AG08395 (cell line): Measurements from ENCODE around the gene RBM38.

ENCODE experiments used
- DNase-seq: peaks from one replicate; pipeline ENCODE4 v3.0.0; 2012; ENCODE audit warnings: mixed read lengths, low spot score

Gene RBM38

GRCh38 chr20:57404006-57404405, 12.8 kb downstream of the RBM38 start:
- no peak for DNase-seq

DNA sequence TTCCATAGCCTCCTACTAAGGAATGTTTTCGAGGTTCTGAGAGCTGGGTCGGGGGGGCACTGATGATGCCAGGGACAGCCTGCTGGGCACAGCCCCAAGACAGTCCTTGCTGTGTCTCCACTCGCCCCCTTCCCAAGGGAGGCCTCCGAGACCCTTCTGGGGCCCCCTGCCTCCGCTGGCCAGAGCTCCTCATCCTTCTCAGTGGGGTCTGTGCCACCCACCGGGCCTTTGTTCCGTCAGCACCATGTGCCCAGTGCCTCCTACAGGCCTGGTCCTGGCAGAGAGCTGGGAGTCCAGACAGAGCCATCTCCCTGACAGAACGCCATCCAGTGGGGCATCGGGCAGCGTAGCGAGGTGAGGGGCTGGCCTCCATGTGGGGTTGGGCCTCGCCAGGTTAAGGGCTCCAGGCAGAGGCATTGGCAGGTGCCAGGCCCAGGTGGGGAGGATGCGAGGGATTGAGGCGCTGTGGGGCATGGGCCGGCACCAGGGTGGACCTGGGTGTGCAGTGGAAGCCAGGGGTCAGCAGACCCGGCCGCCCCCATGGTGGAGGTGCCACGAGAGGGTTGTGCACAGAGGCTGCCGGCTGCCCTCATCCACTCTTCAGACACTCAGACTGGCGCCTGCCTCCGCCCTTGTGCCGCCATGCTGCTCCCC, 13.3 kb downstream of the RBM38 start:
- DNase-seq: no peak

DNA sequence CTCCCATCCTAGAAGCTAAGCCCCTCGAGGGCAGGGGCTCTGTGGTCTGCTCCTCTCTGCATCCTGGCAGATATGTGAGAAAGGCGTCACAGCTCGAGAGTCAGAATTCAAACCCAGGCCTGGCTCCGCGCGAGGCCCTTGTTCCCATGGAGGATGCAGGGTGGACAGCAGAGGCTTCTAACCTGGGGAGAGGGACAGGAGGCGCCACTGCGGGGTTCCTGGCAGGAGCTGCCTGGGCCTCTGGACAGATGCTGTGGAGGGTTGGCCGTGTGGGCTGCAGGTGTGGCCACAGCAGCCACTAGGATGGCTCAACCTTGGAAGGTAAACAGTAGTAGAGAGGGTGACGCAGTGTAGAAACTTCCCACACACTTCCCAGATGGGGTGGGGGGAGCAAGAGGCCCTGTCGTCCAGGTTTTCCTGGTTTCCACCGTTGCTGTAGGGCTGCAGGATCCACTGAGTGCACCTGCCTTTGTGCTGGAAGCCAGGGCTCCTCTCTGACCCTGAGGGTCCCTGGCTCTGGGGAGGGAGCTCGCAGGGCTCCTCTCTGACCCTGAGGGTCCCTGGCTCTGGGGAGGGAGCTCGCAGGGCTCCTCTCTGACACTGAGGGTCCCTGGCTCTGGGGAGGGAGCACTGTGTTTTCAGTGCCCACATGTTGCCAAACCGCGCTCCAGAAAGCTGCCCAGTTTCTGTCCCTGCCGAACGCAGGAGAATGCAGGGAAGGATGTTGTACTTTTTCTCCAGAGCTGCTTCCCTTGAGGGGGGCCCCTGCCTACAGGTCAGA, 14.2 kb downstream of the RBM38 start:
- no peak for DNase-seq

DNA sequence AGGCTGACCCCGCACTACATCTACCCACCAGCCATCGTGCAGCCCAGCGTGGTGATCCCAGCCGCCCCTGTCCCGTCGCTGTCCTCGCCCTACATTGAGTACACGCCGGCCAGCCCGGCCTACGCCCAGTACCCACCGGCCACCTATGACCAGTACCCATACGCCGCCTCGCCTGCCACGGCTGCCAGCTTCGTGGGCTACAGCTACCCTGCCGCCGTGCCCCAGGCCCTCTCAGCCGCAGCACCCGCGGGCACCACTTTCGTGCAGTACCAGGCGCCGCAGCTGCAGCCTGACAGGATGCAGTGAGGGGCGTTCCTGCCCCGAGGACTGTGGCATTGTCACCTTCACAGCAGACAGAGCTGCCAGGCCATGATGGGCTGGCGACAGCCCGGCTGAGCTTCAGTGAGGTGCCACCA, 16.4 kb downstream of the RBM38 start:
- DNase-seq: no peak

GRCh38 chr20:57408131-57408530, 16.9 kb downstream of the RBM38 start:
- no peak for DNase-seq

GRCh38 chr20:57408536-57409233, 17.5 kb downstream of the RBM38 start:
- no peak for DNase-seq

- DNase-seq: no peak
These were observed 18.1 kb downstream of the RBM38 start for GRCh38 chr20:57409316-57409671.

DNA sequence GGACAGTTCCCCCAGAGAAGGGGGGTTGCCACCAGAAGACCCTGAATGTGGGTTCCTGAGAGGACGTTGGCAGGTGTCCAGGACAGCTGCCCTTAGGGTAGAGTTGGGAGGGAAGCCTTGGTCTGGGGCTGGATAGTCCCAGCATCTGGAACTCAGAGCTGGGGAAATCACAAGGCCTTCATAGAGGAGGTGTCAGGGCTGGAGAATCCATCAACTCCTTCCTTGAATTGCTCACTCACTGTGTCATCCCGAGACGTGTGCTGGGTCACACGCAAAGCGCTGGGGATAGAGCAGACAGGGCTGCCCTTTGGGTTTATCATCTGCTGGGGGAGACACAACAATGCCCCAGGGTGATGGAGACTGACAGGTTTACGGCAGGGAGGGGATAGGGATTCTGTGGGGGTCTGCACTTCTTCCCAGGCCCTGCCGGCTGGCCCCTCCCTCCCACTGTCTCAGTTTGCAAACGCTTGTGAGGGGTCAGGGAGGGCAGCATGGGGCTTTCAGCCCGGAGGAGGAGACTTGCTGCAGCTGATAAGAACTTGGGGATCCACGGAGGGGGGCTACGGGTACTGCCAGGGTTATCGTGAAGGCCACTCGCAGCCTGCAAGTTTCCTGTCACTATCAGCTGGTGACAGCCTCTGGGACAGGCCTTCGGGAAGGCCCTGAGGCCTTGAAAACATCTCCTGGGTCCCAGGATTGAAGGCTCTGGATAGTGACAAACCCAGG, 18.6 kb downstream of the RBM38 start:
- no peak for DNase-seq

- DNase-seq: no peak
These were observed 19.3 kb downstream of the RBM38 start for GRCh38 chr20:57410398-57410920.

GRCh38 chr20:57410924-57411323, 19.7 kb downstream of the RBM38 start:
- DNase-seq: no peak

DNA sequence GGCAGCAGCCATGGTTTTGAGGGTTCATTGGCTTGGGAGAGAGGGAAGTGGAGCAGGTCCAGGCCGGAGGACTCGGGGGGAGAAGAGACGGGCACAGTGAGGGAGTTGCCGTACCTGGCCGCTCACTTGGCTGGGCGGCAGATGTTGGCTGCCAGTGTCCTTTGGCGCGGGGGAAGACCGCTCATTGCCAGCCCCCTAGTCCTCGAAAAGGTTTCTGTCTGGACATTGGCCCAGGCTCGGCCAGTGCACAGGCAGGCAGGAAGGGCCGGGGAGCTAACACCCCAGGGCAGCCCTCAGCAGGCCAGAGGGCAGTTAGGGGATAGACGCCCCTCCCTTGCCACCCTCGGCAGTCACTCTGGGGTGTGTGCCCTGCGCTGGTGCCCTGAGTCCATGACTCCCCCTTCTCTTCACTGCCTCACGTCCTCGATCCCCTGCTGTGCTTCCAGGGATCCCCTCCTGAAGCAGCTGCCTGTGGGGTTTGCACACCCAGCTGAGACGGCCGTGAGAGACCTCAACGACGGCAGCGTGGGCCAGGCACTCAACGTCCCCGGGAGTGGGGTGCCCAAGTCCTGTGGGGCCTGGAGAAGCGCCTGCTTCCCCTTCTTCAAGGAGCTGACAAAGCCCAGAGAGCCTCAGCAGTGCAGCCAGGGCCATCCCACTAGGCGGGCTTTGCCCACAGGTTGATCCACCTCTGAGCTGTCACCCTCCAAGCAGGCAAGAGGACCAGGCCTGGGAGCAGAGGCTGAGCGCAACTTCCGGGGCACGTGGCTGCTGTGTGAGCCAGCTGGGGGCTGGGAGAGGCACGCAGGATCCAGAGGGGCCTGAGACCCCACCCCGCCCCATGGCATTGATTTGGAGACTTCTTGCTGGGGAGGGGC, 20.4 kb downstream of the RBM38 start:
- DNase-seq: no peak

DNA sequence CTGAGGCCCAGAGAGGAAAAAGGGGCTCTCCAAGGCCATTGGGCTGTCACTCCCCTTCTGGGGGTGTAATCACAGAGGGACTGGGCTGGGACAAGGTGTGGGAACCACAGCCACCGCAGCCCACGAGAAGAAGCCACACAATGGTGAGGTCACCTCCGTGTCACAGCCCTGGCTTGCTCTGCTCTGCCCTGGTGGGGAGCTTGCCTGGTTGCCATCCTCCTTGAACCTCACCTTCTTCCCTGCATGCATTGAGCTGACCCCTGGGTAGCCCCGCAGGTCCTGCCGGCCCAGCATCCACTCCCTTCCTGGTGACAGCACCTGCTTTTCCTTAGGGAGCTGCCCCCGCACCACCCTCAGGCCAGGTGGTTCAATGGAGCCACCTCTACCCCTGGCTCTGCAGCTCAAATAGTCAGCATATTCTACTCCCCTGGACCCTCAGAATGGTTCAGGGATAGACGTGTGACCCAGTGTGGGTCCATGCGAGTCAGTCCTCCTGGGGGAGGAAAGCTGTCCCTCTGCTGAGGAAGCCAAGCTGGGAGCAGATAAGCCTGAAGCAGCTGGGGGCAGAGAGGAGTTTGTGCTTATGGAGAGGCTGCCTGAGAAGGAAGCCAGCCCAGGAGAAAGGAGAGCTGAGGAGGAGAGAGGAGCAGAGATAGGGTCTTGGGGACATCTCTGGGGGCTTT, 21.3 kb downstream of the RBM38 start:
- no peak for DNase-seq

DNA sequence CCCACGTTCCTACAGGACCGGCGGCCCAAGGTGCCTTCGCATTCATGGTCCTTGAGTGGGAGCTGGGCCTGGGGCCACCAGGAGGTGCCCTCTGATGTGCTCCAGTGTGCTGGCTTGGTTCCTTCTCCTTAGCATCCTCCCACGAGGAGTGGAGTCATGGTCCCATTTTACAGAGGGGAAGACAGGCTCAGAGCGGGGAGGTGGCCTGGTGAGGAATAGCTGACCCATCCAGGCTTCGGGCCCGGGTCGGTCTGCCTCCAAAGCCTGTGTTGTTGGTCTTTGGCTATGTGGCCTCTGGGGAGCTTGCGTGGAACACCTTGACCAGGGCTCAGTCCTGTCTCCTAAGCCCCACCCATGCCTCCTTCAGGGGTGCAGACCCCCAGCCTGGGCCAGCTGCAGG, 22.8 kb downstream of the RBM38 start:
- no peak for DNase-seq

DNA sequence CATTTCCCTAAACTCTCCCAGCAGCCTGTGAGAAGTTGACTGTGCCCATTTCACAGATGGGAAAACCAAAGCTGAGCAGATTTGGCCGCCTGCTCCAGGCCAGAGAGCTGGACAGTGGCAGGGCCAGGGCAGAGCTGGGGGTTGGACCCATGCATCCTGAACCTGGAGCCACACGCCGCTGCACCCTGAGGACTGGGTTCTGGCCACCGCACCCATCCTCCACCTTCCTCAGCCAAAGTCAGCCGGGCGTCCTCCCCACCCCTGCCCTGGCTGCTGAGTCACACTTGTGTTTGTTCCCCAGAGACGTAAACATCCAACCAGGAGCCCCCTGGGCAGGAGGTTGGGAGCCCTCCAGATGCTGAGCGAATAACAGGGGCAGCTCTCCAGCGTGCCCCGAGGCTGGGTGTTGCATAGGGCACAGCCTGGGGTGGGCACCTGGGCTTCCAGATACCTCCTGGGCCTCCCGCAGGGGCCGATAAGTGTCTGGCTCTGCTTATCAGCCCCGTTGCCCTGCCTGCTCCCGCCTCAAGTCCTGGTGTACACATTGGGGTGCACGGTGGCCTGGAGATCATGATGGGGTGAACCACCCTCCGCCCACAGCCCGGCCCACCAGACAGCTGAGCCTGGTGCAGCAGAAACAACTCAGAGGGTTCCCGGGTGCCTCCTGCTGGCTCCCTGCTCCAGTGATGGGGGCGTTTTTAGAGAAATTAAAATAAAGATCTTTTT, 23.8 kb downstream of the RBM38 start:
- peak; percentile 48 for DNase-seq

- no peak for DNase-seq
These were observed 24.6 kb downstream of the RBM38 start for GRCh38 chr20:57415771-57416170.

DNA sequence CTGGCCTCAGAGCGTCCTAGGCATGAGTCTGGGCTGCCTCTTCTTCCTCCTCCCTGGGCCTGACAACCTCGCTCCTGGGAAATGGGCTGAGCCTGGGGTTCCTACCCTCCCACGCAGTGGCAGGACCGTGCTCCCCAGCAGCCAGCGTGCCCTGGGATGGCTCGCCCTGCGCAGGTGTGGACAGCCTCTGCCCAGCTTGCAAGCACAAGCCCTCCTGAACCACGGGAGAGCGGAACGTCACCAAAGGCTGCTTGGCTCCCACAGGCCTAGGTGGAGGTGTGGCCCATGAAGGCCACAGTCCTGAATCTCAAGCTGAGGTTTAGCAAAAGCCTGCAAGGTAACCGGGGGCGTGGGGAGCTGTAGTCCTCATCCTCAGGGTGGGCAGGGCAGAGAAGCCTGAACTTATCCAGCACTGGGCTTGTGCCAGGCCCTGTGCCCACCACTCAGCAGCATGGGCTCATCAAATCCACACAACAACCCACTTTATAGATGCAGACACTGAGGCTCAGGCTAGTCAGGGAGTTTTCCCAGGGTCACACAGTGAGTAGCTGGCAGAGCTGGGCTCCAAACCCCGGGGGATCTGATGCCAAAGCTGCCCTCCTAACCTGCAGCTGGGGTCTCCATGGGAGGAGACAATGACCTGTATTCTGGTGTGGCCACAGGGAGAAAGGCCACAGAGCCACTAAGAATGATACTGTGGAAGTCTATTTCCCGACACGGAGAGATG, 25.3 kb downstream of the RBM38 start:
- DNase-seq: no peak

GRCh38 chr20:57417051-57417689, 26.0 kb downstream of the RBM38 start:
- no peak for DNase-seq

GRCh38 chr20:57417830-57418780, 26.9 kb downstream of the RBM38 start:
- DNase-seq: no peak
